PC-3 (cell line): ENCODE results near the gene RBPJ.

Experiments
- CTCF ChIP-seq: fragments of 300-600 bp; sonication (generic); conservative IDR thresholded peaks from 2 replicates; pipeline ENCODE4 v1.5.1; 2017; ENCODE audit warnings: antibody characterized with exemption, low read depth, mild to moderate bottlenecking, low read length
- EZH2 ChIP-seq: fragments of 300-600 bp; sonication (generic); IDR thresholded peaks from one replicate; pipeline ENCODE4 v1.6.1; 2017; ENCODE audit warnings: antibody characterized with exemption, mild to moderate bottlenecking, low read length; ENCODE audit not compliant: unreplicated experiment

DNA sequence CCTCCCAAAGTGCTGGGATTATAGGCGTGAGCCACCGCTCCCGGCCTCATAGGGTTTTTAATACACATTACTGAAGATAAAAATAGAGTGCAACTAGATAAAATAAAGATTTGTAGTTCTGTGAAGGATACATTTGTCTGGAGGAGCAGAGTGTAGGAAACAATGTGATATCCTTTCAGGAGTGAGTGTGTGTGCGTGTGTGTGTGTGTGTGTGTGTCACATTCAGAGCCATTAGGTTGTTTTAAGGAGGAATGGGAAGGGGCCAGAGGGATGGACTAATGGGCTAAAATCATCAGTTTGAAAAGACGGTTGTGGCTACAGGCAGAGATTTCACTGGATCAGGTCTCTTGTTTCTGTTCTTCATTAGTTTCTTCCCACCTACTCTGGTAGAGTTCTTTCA is 40.0 kb downstream of the RBPJ start:
- TF ChIP-seq CTCF = no peak
- TF ChIP-seq EZH2 = no peak
